Hematopoietic multipotent progenitor cell treated with erythropoietin and hydrocortisone succinate and interleukin-3 and kit ligand, for 8 days (in vitro differentiated cells): Measurements from ENCODE around the gene CCNY.
A peak's percentile ranks its signal among the peaks of the same experiment; 100 is the strongest.
"Not testable (repeated sequence)": the region's sequence is repeated elsewhere in the genome, so short reads cannot be mapped to it uniquely, and the experiment has no call there.

Experiments used
- DNase-seq: peaks from one replicate; pipeline ENCODE4 v3.0.0-alpha.2; 2015

The CCNY gene

DNA sequence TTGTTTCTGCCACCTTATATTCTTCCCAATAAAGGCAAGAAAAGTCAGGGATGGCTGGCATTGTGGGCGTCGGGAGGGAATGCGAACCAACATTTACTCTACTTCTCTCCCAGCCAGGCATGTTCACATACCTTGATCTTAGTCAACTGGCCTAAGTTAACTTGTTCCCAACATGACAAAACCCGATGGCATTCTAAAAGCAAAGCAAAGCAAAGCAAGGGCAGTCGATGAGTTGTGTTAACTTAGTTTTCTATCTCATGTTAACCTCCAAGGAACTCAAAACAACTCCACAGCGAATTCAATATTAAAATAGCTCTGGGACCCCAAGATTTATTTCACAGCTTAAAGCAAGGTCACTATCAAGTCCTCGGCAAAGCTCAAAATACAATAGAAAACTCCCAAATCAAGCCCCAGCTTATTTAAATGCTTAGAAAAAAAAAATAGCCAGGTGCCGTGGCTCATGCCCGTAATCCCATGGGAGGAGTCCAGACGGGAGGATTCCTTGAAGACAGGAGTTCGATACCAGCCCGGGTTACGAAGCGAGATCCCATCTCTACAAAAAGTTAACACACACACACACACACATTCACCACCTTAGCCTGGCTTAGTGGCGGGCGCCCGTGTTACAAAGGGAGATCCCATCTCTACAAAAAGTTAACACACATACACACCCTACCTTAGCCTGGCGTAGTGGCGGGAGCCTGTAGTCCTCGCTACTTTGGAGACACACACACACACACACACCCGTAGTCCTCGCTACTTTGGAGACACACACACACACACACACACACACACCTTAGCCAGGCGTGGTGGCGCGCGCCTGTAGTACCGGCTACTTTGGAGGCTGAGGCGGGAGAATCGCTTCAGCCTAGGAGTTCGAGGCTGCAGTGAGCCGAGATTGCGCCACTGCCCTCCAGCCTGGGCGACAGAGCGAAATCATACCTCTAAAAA is 901 bp upstream of the CCNY start:
- DNase-seq: peak; percentile 48

DNA sequence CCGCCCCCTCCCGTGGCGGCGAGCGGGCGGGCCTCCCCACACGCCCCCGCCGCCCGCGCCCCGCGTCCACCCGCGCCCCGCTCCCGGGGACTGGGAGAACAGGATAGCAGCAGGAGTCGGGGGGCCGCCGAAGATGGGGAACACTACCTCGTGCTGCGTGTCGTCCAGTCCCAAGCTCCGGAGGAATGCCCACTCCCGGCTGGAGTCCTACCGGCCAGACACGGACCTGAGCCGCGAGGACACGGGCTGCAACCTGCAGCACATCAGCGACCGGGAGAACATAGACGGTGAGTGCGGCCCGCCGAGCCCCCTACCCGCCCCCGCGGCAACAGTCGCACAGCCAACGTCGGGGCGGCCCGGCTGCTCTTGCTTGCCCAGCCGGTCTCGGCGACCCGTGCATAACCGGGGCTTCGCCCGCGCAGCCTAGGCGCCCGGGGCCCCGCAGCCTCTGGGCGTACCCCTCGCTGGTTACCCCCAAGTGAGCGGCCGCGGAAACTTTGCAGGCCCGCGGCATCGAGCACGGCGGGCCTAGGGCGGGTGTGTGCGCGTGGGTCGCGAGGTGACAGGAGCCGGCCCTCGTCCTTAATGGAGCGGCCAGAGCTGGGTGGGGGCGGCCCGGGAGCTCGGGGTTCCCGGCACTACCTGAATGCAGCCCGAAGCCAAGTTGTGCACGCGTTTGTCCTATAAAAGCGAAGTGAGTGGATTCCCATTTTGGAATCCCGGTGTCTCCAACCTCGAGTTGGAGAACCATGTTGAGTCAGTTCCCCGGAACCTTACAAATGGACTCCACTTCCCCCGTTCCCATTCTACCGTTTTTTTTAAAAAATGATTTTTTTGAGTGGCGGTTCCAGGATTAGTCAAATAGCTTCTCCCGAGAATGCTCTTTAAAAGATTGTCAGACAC is 863 bp downstream of the CCNY start:
- DNase-seq: no peak

DNA sequence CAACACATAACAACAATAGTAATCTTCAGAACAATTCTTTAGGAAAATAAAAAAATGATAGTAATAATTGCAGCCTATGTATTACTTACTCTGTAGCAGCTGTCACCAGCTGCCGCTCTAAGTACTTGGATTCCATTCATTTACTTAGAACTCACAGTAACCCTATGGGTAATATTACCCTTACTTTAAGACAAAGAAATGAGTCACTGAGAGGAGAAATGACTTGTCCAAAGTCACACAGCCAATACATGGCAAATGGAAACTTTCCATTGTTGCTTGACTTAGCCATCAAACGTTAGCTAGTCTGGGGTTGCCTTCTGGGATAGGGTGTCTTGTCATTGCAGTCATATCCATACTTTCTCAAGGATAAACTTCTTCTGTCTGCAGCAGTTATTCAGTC is 3.6 kb downstream of the CCNY start:
- no peak for DNase-seq

DNA sequence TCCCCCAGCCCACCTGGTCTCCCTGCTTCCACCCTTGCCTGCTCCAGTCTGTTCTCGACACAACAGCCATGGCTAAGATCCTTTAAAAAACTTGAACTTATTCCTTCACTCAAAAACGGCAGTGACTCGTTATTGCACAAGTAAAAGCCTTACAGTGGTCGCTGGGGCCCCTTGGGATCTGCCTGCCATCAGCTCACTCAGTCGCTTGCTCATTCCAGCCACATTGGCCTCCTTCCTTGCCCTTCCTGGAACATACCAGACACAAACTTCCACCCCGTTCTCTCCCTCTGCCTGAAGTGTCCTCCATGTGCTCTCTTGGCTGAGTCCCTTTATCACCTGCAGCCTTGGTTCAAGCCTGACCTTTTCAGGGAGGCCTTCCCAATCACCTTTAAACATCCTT is 4.7 kb downstream of the CCNY start:
- no peak for DNase-seq

DNA sequence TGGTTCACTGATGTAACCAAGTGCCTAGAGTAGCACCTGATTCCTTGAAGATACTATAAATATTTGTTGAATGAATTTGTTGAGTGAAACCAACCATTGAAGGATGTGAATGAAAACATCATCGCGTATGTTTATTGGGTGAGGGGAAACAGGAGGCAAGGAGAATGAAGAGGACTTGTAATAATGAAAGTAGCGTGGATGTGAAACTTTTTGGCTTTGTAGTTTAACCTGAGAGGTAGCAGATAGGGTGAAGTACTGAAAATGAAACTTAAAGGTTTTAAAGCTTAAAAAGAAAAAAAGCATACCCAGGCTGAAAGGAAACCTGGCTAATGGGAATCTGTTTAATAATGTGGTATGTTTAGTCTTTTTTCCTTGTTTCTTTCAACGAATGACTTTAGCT is 5.2 kb downstream of the CCNY start:
- no peak for DNase-seq

DNA sequence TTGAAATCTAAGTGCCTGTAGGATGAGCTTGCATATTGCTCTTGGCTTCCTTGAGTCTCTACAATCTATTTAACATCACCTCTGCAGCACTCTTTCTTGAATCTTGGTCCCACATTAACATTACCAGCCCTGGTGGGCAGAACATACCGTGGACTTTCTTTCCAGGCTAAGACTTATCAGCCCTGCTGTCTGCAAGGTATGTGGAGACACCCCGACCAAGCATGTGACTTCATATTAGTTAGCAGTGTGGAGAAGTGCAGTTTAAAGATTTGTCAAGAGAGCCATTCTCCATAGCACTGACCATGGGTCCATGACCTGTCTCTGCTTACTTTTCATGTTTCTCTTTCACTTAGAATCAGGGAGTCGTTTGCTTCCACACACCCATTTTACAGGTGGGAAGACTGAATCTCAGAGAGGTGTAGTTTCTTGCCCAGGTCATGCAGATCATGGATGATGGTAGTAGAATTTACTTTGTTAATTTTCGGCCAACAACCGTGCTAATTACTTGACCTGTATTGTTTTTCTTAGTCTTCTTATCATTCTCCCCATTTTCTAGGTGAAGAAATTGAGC is 6.0 kb downstream of the CCNY start:
- DNase-seq: no peak

DNA sequence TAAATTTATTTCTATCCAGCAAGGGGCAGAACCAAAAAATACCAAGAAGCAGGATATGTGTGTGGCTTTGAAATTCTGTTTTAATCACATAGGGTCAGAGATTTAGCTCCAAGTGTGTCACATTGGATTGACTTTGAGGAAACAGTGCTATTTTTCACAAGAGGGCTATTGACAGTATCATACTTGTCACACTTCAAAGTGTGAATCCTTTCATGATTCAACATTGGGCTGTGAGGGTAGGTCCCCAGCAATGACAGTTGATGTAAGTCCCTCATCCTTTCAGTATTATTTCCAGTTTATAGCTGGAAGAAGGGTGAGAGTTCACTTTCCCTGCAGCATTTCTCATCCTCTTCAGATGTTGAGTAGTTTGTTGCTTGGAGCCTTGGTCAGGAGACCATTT is 7.4 kb downstream of the CCNY start:
- no peak for DNase-seq

DNA sequence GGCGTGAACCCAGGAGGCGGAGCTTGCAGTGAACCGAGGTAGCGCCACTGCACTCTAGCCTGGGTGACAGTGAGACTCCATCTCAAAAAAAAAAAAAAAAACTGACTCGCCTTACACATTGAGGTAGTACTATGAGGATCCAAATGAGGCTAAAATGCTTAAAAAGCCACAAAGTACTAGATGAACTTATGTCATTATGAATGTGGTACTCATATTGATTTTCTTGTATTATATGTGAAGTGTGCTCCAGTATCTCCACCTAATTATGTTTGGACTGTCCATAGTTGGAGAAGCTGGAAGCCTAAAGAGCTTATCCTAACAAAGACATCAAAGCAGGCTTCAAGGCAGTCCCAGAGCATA is 9.1 kb downstream of the CCNY start:
- DNase-seq: no peak

DNA sequence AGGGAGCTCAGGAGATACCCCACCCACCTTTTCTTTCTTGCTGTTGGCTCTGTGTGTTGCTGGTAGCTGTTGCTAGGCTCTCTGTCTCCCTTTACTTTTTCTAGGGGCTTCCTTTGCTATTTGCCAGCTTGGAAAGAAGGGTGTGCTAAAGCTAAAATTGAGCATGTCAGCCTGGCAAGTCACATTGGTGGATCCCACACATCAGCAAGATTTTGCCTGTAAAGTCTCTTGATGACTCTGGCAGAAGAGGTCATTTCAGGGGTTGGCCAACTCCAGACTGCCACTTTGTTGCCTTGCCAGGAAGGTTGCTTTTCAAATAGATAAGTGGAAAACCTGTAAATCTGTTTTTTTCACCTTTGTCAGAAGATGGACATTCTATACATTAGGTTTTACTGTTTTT is 9.9 kb downstream of the CCNY start:
- DNase-seq: no peak

DNA sequence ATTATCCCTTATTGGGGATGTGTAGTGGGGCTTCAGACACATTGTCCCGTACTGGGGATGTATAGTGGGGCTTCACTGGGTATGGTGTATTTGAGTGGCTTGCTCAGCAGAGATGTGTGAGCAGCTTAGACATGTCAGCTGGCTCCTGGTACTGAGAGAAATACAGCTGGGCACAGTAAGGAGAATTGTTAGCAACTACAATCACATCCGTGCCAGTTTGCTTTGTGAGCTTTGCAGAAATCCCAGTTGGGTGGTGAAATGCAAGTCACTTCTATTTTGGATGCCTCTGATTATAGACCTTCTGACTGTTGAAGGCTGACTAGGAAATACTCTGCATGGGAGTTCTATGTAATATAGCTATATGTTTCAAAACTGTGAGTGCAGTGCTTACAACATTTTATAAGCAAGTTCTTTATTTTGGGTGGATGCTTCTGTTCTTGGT is 10.8 kb downstream of the CCNY start:
- no peak for DNase-seq

DNA sequence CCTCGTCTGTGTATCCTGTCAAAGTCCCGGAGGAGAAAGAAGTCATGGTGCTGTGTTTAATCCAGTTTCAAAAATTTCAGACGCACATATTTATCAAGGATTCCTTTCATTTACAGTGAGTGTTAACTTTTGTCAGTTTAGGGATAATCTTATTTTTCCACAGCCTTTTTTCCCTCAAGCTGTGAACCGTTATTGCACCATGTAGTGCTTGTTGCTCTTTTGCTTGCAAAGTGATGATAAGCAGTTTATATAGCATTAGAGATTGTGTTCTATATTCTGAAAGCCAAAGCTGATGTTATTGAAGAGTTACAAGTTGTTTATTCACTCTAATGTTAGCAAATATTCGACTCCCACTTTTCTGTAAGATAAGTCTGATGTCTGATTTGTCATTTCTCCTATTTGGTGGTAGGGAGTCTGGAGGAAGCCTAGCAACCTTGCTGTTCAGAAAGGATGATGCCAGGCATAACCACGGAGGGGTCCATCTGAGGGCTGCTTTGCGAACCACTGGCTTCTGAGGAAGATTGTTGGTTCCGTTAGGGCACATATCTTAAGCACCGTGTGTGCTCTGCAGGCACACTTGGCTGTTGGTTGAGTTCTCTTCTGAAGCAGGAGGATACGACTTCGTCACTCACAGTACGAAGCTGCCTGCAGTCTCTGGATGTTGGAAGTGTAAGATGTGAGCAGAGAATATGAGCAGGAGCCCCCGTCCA is 11.7 kb downstream of the CCNY start:
- DNase-seq: no peak

DNA sequence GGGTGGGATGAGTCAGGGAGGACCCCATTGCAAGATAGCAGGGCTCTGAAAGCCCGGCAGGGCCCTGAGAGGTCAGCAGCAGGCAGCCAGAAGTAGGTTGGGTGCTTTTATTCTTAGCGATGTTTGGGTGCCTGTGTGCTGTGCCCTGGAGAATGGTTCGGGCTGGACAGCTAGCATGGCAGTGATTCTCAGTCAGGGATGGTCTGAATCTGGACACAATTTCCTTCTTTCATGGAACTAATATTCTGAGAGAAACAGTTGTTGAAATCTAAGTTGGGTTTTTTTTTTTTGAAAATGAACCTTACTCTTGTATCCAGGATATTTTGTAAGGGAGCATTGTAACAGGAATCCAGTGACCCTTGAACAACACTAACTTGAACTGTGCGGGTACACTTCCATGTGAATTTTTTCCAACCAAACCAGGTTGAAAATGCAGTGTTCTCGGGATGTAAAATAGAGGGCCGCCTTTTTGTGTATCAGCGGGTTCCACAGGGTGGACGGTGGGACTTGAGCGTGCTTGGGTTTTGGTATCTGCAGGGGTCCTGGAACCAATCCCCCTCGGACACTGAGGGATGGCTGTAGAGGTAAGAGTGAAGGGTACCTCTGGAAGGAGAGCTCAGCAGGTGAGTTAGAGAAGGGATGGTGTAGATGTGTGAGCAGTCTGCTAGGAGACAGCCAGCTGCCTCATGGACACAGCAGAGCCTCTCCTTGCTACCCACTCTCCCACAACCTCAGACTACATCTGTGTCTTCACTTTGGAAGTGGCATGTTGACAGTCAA is 12.5 kb downstream of the CCNY start:
- DNase-seq: no peak

DNA sequence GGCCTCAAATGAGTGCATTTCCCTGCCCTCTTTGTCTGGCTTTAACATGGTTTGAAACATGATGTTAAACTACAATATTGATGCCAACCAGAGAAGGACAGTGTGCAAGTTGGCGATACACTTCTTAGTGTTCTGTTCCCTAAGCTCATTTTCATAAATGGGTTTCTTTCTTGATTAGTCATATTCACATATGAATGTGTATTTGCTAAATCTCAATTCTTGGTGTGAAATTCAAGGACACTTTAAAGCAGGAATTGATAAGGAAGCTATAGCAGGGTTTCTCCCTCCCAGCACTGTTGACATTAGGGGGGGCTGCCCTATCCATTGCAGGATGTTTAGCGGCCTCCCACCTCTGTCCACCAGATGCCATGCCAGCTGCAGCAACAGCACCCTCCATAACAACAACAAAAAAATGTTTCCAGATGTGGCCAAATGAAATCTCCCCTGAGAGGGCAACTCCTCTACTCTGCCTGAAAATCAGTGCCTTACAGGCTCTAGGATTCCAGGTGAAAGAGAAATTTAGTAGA is 13.1 kb downstream of the CCNY start:
- no peak for DNase-seq

DNA sequence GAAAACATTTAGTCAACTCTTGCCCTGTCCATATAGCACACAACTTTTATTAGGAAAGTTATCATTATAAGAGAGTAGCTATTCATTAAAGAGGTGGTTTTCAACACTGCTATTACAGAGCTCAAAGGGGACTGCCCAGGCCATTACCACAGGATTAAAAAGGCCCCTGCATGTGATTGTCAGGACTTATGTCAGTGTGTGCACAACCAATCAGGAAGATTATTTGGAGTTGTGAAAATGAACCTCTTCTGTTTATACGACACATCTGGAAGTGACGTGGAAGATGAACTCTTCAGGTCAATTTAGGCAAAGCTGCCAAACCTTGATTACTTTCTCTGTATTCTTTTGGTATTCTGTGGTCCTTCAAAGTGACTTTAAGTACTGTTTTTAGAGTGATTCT is 14.7 kb downstream of the CCNY start:
- DNase-seq: no peak

DNA sequence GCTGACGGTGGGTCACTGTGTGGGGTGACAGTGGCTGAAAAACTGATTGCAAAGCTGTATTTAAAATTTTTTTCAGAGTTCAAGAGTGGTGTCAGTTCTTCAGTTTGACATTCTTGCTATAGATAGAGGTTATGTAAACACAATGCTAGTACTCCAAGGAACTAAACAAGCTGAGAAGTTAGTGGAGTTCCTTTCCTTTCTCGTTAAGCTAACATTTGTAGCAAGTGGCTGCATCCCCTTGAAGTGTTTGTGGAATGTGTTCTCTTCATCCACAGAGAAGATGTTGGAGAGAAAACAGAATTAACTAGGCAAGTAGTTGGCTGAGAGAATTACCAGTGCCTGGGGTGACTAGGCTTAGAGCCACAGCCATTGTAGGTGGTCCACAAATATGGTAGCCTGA is 15.8 kb downstream of the CCNY start:
- no peak for DNase-seq

DNA sequence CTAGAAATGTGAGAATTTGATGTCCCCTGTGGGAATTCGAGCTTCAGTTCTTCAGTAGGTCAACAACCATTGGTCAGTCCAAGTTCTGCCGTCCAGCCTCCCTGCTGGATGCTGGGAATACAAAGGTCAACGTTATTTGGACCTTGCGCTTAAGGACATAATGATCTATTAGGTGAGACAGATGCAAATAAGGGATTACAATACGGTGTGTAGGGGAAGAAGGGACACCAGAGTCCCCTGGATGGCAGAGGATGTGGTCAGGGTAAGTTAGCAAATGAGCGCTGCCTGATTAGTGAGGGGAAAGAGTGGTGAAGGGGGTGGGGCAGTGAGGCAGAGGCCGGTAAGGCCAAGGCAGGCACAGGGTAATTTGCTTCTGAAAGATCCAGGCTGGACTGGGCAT is 16.2 kb downstream of the CCNY start:
- peak; percentile 25 for DNase-seq

DNA sequence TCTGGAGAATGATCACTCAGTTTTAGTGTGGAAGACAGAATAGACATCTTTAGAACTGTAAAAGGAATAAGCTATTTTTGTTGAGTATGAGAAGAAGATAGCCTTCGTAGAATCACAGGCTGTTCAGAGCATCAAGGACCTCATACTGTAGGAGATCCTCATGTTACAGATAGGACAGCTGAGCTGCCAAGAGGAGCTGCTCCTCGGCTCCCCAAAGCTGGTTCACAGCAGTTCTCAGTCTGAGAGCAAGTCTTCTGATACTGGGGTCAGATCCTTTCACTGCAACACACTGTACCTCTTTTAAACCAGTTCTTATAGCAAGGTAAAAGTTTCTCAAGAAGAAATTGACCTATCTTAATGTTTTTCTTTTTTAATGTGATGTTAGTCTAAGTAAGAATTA is 17.1 kb downstream of the CCNY start:
- no peak for DNase-seq

DNA sequence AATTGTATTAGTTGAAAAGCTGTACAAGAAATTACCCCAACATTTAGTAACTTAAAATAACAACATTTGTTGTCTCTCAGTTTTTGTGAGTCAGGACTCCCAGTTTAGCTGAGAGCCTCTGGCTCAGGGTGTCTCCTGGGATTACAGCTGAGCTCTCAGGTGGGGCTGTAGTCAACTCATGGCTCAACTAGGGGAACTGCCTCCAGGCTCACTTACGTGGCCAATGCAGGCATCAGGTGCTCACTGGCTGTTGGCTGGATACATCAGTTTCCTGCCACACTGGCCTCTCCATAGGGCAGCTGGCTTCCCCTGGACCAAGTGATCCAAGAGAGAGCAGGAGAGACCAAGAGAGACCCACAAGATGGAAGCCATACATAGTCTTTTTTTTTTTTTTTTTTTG is 17.5 kb downstream of the CCNY start:
- DNase-seq: no peak

DNA sequence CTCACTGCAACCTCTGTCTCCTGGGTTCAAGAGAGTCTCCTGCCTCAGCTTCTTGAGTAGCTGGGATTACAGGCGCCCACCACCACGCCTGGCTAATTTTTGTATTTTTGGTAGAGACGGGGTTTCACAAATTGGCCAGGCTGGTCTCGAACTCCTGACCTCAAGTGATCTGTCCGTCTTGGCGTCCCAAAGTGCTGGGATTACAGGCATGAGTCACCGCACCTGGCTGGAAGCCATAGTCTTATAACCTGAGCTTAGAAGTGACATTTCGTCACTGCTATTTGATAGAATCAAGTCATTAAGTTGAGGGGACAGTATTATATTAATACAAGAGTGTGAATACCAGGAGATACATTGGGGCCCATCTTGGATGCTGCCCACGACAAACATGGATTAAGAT is 17.9 kb downstream of the CCNY start:
- DNase-seq: not testable (repeated sequence)

DNA sequence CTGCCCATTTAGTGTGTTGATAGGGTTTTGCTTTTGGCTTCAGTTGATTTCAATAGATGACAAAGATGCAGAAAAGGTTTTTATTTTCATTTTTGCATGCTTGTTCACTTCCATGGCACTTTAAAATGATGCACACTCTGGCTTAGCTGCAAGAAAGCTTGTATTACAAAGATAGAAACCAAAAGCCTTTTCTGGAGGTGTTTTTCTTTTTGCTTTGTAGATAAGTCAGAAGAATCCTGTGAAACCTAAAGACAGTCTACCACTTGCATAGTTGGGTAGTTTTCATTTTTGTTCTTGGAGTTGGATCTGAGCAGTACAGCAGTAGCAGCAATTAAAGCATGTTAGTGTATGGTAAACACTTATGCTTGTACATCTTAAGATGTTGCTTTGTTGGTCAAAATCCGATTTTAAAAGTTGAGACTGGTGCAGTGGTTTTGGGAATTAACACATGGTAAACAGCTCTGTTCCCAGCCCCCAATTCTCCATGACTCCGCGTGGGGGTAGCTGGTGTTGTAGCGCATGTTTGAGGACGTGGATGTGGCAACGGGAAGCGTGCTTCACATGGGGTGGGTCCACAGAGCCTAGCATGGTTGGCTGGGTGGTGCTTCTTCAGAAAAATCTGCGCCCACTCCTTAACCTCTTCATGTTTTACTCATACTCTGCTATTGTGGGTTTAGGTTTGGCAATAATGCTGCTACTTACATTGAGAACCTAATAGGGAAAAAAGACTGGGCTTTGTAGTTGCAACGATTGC is 19.8 kb downstream of the CCNY start:
- no peak for DNase-seq

DNA sequence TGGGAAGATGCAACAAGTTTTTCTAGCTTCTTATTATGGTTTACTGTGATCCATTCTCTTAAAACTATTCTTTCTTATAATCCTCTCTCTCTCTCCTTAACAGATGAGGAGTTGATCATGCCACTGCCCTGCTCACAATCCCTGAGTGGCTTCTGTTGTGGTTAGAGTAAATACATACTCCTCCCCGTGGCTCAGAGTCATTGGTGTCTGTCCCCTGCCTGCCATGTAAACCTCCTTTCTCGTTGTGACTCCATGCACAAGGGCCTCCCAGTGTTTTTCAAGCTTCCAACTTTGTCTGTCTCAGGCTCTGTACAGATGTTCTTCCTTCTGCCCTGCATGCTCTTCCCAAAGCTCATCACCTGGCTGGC is 20.4 kb downstream of the CCNY start:
- no peak for DNase-seq
